Mucosa of descending colon (tissue), 3 donors: ENCODE measurements around the gene SMPD3. TPM values are rescaled to one million over a fixed set of nuclear protein-coding genes. Genes with fewer than 3 reads are reported as not detected.
A peak's percentile ranks its signal among the peaks of the same experiment; 100 is the strongest.

ENCODE experiments used
- ATAC-seq: fragments of 200-7000 bp; cut with Tn5 transposase; one replicate; pipeline ENCODE4 v1.9.1; 2020; ENCODE audit warnings: mild to moderate bottlenecking, moderate library complexity
- DNase-seq, 3 donors: peaks; one replicate each; pipeline ENCODE4 v3.0.0-alpha.2; 2020
- H3K36me3 ChIP-seq: fragments of 200-600 bp; one replicate; pipeline ENCODE4 v1.8.0; 2021; ENCODE audit warnings: low read depth, mild to moderate bottlenecking
- H3K4me1 ChIP-seq: fragments of 200-600 bp; one replicate; pipeline ENCODE4 v1.8.0; 2021; ENCODE audit warnings: low read depth, mild to moderate bottlenecking
- H3K4me3 ChIP-seq: fragments of 200-600 bp; one replicate; pipeline ENCODE4 v1.8.0; 2021; ENCODE audit warnings: mild to moderate bottlenecking
- H3K9me3 ChIP-seq: fragments of 200-600 bp; one replicate; pipeline ENCODE4 v1.8.0; 2021; ENCODE audit warnings: mild to moderate bottlenecking
- CTCF ChIP-seq: fragments of 200-600 bp; IDR thresholded peaks from one replicate; pipeline ENCODE4 v1.8.0; 2022; ENCODE audit warnings: antibody characterized with exemption, mild to moderate bottlenecking
- intact Hi-C, 2 donors: fragments of 100-400 bp; cut with DNase I in 1 of 2; cut with micrococcal nuclease in 1 of 2; formaldehyde crosslinking; loops; one replicate each; pipeline versions ENCODE4 v1.11.0 to v1.11.1; 2022; cut with DNase I, micrococcal nuclease
- total RNA-seq, 3 donors: library from RNA; stranded (reverse); fragmentation: NEBNext Ultra II Directional in 2 of 3; extraction: Animal tissue kit (Norgen Biotek cat#: 25700) in 2 of 3; gene quantifications; one replicate each; pipeline versions ENCODE4 v1.2.1 to v1.2.4, GENCODE V29; 2021 to 2023
- donor health status: DM: no; HTN: no; CAD: no; lungs with moderate emphysema.
- donor health status: DM: no; HTN: no; CAD: no.
- donor health status: DM: no; HTN: yes; CAD: no.

SMPD3 gene
- total RNA-seq, 3 donors from 2014 or later: 31.8 to 82.7 (median 62.3) TPM

GRCh38 chr16:68371276-68371651, 77.0 kb downstream of the SMPD3 start:
- intact Hi-C loops: no loop called here
- ATAC-seq: no peak
- Histone ChIP-seq H3K4me3 (no peak overlapping the region), H3K4me1 (peaks cover 5% of the 10 kb centered on the region), H3K36me3 (no peaks in the 10 kb centered on the region), H3K9me3 (no peaks in the 10 kb centered on the region)
- DNase-seq: no peak
- TF ChIP-seq CTCF: no peak

GRCh38 chr16:68370581-68371275, 77.6 kb downstream of the SMPD3 start:
- H3K4me1 ChIP-seq: peaks cover 5% of the 10 kb centered on the region

GRCh38 chr16:68369697-68370580, 78.4 kb downstream of the SMPD3 start:
- Histone ChIP-seq H3K36me3 (no peaks in the 10 kb centered on the region), H3K4me1 (peaks cover 5% of the 10 kb centered on the region), H3K4me3 (no peak overlapping the region), H3K9me3 (no peaks in the 10 kb centered on the region)
- intact Hi-C loops: no loop called here
- DNase-seq: peak in 1 of 3 donors; percentile 52
- peak; percentile 15 for ATAC-seq
- TF ChIP-seq CTCF: no peak

More at GRCh38 chr16:68370581-68371275, 77.6 kb downstream of the SMPD3 start:
- Histone ChIP-seq H3K4me3 (no peak overlapping the region), H3K9me3 (no peaks in the 10 kb centered on the region), H3K36me3 (no peaks in the 10 kb centered on the region)
- ATAC-seq: no peak
- peak in 2 of 3 donors; percentile 43 to 54 for DNase-seq
- intact Hi-C loops: no loop called here
- TF ChIP-seq CTCF: no peak

GRCh38 chr16:68369168-68369567, 79.1 kb downstream of the SMPD3 start:
- Histone ChIP-seq H3K4me1 (peaks cover 5% of the 10 kb centered on the region), H3K4me3 (no peak overlapping the region), H3K9me3 (no peaks in the 10 kb centered on the region), H3K36me3 (no peaks in the 10 kb centered on the region)
- DNase-seq (peak in 1 of 3 donors; percentile 24), ATAC-seq (no peak)
- no peak for TF ChIP-seq CTCF
- intact Hi-C loops: no loop called here

- Histone ChIP-seq H3K4me3 (no peak overlapping the region), H3K36me3 (no peaks in the 10 kb centered on the region), H3K4me1 (peaks cover 5% of the 10 kb centered on the region), H3K9me3 (no peaks in the 10 kb centered on the region)
- no peak for ATAC-seq
- DNase-seq: peak in 1 of 3 donors; percentile 47
- TF ChIP-seq CTCF: no peak
- intact Hi-C loops: no loop called here
Observed at GRCh38 chr16:68368301-68368888, 79.9 kb downstream of the SMPD3 start.
